ENCODE measurements around the gene TMEM167B. TPM values are rescaled to one million over a fixed set of nuclear protein-coding genes. Genes with fewer than 3 reads are reported as not detected.

The TMEM167B gene
- total and polyA plus RNA-seq, 2 of the 8 experiments (the other 6 are each of a cell fraction or from before 2014, with no cell fraction given): 3.6 to 14.8 TPM

DNA sequence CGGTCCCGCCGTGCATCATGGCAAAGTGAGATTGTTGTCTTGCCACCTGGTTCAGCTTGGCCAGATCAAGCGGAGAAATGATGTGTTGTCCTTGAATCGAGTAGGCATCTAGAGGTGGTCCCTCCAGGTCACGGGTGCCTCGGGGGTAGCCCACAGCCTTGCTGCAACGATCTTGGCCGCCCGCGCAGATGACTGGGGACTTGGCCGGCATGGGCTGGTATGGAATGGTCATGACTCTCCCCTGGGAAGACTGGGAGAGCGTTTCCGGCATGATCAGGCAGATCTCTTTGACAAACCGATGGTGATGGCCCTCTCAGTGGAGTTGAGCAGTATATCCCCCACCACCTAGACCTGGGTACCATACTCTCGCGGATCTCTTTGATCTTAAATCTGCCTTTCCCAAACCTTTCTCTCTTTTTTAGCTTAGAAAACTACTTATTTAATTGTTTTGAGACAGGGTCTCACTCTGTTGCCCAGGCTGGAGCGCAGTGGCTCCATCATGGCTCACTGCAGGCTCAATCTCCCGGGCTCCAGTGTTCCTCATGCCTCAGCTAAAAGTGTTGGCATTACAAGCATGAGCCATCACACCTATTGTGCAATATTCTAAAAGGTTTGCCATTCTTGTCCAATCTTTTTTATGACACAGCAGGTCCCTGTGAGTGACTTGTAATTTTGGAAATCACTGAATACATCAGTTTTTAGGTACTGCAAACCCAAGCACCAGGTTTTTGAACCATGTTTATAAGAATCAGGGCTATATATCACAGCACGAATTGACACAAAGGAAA, 14.0 kb downstream of the TMEM167B start:
- Histone ChIP-seq H3K56ac (replicated peaks; ENCODE audit: insufficient read length, low read depth, low read length) (no peak overlapping the region), H3K14ac (ENCODE audit: insufficient read length) (no peak overlapping the region), H2BK20ac (ENCODE audit: low read length) (no peak overlapping the region), H3K36me3 (ENCODE audit: control insufficient read depth in 2 of 4, insufficient read depth in 4 of 4, low read length in 3 of 4) (peaks cover 0 to 3% (median 0%) of the 10 kb centered on the region in 4 experiments; a peak in 1 of 8 replicates), H4K20me1 (replicated peaks in 1 of 2; ENCODE audit: control insufficient read depth in 1 of 2, insufficient read depth in 2 of 2, low read length in 2 of 2) (peaks cover 0 to 1% of the 10 kb centered on the region in 2 experiments), H4K8ac (ENCODE audit: extremely low read depth, insufficient read depth, low read length) (no peak overlapping the region), H3K18ac (ENCODE audit: extremely low read depth, low read length) (no peak overlapping the region; the same call in 1 of the 2 replicates), H2AK5ac (ENCODE audit: low read depth, low read length) (no peak overlapping the region), H3K9me3 (ENCODE audit: insufficient read depth in 2 of 2, low read depth in 1 of 2, low read length in 1 of 2) (no peaks in the 10 kb centered on the region), H3K4me1 (replicated peaks in 1 of 4; ENCODE audit: control insufficient read depth in 3 of 4, insufficient read depth in 4 of 4, low read length in 3 of 4) (no peaks in the 10 kb centered on the region), H3K79me1 (ENCODE audit: low read depth, low read length) (no peaks in the 10 kb centered on the region), H3K4me2 (ENCODE audit: insufficient read depth in 1 of 2, low read depth in 2 of 2, low read length in 2 of 2) (no peak overlapping the region), H3K23ac (ENCODE audit: insufficient read length) (no peak overlapping the region), H3K27me3 (replicated peaks in 1 of 4; ENCODE audit: control insufficient read depth in 3 of 4, extremely low read depth in 1 of 4, insufficient read depth in 3 of 4, low read length in 3 of 4) (no peaks in the 10 kb centered on the region; a peak in 1 of 7 replicates), H3K4me3 (ENCODE audit: extremely low read depth in 1 of 4, insufficient read depth in 2 of 4, low read depth in 3 of 4, low read length in 4 of 4) (no peak overlapping the region), H3K9ac (replicated peaks in 1 of 4; ENCODE audit: extremely low read depth in 1 of 4, low read depth in 3 of 4, low read length in 3 of 4) (no peak overlapping the region), H3K4ac (replicated peaks; ENCODE audit: insufficient read length, low read depth, low read length) (no peak overlapping the region), H2AFZ (ENCODE audit: low read length) (no peak overlapping the region), H2BK120ac (replicated peaks; ENCODE audit: low read depth, low read length) (no peak overlapping the region), H2BK15ac (ENCODE audit: low read length) (no peak overlapping the region), H4K91ac (replicated peaks; ENCODE audit: insufficient read length, low read length) (no peak overlapping the region), H2BK12ac (ENCODE audit: low read depth, low read length) (no peak overlapping the region), H3K27ac (ENCODE audit: low read depth, low read length) (no peak overlapping the region), H3K79me2 (ENCODE audit: control insufficient read depth in 1 of 2, insufficient read depth in 2 of 2, low read length in 2 of 2) (peaks cover 0 to 16% of the 10 kb centered on the region in 2 experiments; a peak in 2 of 4 replicates), H3K23me2 (ENCODE audit: low read depth, low read length) (no peaks in the 10 kb centered on the region; the same call in none of the 2 replicates), H2BK5ac (ENCODE audit: low read depth, low read length) (no peak overlapping the region), H4K5ac (ENCODE audit: insufficient read length, low read depth, low read length) (no peak overlapping the region)
- FAIRE-seq: no peak
- ChIA-PET POLR2A (ENCODE audit: partially characterized antibody) (interaction anchor here (0.7 to 2.1 kb wide), 10 partner anchors 10 to 102 kb away, joined by 3 to 5 read pairs (median 3); partner anchors contain the start of genes ELAPOR1 and TAF13), CTCF (ENCODE audit: partially characterized antibody) (interaction anchor here (1.4 to 2.9 kb wide), 3 partner anchors 8 to 173 kb away, joined by 3 to 11 read pairs (median 4); a partner anchor contains a TSS)
- DNase-seq (ENCODE audit: low read depth in 1 of 2, low spot score in 2 of 2): no peak
- TF ChIP-seq POLR2AphosphoS5 (IDR thresholded peaks at IDR 0.05; ENCODE audit: low read depth, low read length) (0 out of 2 replicates have a peak, but pooled peaks have one; percentile 42), KDM4A (IDR thresholded peaks at IDR 0.05; ENCODE audit: low read depth, low read length, severe bottlenecking) (no peak), CEBPB (IDR thresholded peaks at IDR 0.05; ENCODE audit: low read depth, low read length) (peak; percentile 66; the same call in 1 of the 2 replicates), BCL11A (IDR thresholded peaks at IDR 0.05; ENCODE audit: low read depth in 2 of 2, low read length in 2 of 2) (no peak)
- 90% methylated on average over 20 of the region's 20 CpGs; no CpG with 5 or more reads in 1 of the 2 experiments for WGBS, 2 experiments (ENCODE audit: extremely low coverage in 1 of 2, insufficient coverage in 1 of 2, insufficient read length in 1 of 2, insufficient replicate concordance in 2 of 2, low coverage in 1 of 2, low lambda C conversion rate in 2 of 2, missing lambda C conversion rate in 1 of 2)

All from H1 (cell line).